Peyer's patch (tissue), 4 donors: ENCODE measurements around the gene HBA2.

Experiments used
- CTCF ChIP-seq, 6 experiments: fragments of 450-650 bp in 4 of 6; fragments of 200-600 bp in 2 of 6; sonication (generic) in 1 of 6; IDR thresholded peaks; one replicate each; pipeline ENCODE4 v1.5.1; 2017 to 2019; ENCODE audit warnings: antibody characterized with exemption in 6 of 6, mild to moderate bottlenecking in 3 of 6, moderate library complexity in 1 of 6
- POLR2A ChIP-seq, 2 donors: fragments of 450-650 bp; IDR thresholded peaks; one replicate each; pipeline ENCODE4 v1.5.1; 2017; ENCODE audit warnings: antibody characterized with exemption in 2 of 2, mild to moderate bottlenecking in 2 of 2, moderate library complexity in 2 of 2

DNA sequence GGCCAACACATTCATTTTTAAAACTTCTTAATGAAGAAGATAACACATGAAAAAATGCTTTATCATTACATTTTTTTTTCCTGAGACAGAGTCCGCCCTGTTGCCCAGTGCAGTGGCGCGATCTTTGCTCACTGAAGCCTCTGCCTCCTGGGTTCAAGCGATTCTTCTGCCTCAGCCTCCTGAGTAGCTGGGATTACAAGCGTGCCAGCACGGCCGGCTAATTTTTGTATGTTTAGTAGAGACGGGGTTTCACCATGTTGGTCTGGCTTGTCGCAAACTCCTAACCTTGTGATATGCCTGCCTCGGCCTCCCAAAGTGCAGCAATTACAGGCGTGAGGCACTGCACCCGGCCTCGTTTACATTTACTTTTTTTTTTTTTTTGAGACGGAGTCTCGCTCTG lies 20.8 kb downstream of the HBA2 start:
- TF ChIP-seq CTCF (IDR thresholded peaks at IDR 0.05) (no peak), POLR2A (IDR thresholded peaks at IDR 0.05) (no peak)
